ENCODE results near the gene CDHR2. TPM values are rescaled to one million over a fixed set of nuclear protein-coding genes. Genes with fewer than 3 reads are reported as not detected.

The CDHR2 gene
- total RNA-seq, 2 donors from 2014 or later = 1.3 to 2.4 TPM

- no peak overlapping the region for H3K4me3 Mint-ChIP-seq
- peaks cover 3% of the 10 kb centered on the region for H3K9me3 ChIP-seq (ENCODE audit: control insufficient read depth, low read length, poor library complexity, severe bottlenecking)
- peaks cover 73% of the 10 kb centered on the region for H3K27me3 Mint-ChIP-seq
- peaks cover 17% of the 10 kb centered on the region for H3K36me3 Mint-ChIP-seq (ENCODE audit: low read depth)
- DNase-seq (no peak), ATAC-seq (no peak)
- H3K27ac Mint-ChIP-seq = no peak overlapping the region
- H3K4me1 Mint-ChIP-seq = peaks cover 15% of the 10 kb centered on the region
These were observed 82.5 kb downstream of the CDHR2 start for GRCh38 chr5:176631383-176632200.

- H3K36me3 Mint-ChIP-seq (ENCODE audit: low read depth) = peaks cover 17% of the 10 kb centered on the region
- H3K4me1 Mint-ChIP-seq = peaks cover 15% of the 10 kb centered on the region
- no peak overlapping the region for H3K4me3 Mint-ChIP-seq
- H3K27ac Mint-ChIP-seq = no peak overlapping the region
- ATAC-seq = no peak
- peaks cover 70% of the 10 kb centered on the region for H3K27me3 Mint-ChIP-seq
- H3K9me3 ChIP-seq (ENCODE audit: control insufficient read depth, low read length, poor library complexity, severe bottlenecking) = peaks cover 3% of the 10 kb centered on the region
- no peak for DNase-seq
These were observed 83.6 kb downstream of the CDHR2 start for GRCh38 chr5:176632745-176633144.

- Mint-ChIP-seq H3K36me3 (ENCODE audit: low read depth) (peaks cover 19% of the 10 kb centered on the region), H3K4me3 (no peak overlapping the region), H3K27ac (no peak overlapping the region), H3K27me3 (peaks cover 69% of the 10 kb centered on the region), H3K4me1 (peaks cover 15% of the 10 kb centered on the region)
- DNase-seq = no peak
- ATAC-seq = no peak
- peaks cover 3% of the 10 kb centered on the region for H3K9me3 ChIP-seq (ENCODE audit: control insufficient read depth, low read length, poor library complexity, severe bottlenecking)
These were observed 84.5 kb downstream of the CDHR2 start for GRCh38 chr5:176633598-176633997.

- peaks cover 3% of the 10 kb centered on the region for H3K9me3 ChIP-seq (ENCODE audit: control insufficient read depth, low read length, poor library complexity, severe bottlenecking)
- Mint-ChIP-seq H3K4me3 (no peak overlapping the region), H3K27me3 (peaks cover 57% of the 10 kb centered on the region), H3K4me1 (peaks cover 9% of the 10 kb centered on the region), H3K27ac (no peak overlapping the region), H3K36me3 (ENCODE audit: low read depth) (peaks cover 11% of the 10 kb centered on the region)
- no peak for DNase-seq
- ATAC-seq = no peak
These were observed 87.3 kb downstream of the CDHR2 start for GRCh38 chr5:176636426-176636825.

DNA sequence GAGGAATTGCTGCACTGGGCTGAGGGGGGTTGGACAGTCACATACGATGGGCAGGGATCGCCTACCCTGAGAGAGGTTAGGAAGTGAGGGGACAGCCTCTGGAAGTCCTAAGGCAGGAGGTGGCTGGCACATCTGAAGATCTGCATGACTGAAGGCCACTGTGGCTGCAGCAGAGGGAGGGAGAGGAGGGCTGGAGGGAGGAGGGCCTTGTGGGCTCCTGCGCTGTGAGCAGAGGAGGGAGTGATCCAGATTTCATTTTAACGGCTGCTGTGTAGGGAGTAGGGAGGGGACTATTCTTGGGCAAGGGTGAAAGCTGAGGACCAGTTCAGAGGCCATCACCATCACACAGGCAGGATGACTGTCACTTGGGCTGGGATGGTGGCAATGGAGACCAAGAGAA lies 88.4 kb downstream of the CDHR2 start:
- ATAC-seq (no peak), DNase-seq (no peak)
- H3K4me1 Mint-ChIP-seq = peaks cover 9% of the 10 kb centered on the region
- peaks cover 11% of the 10 kb centered on the region for H3K36me3 Mint-ChIP-seq (ENCODE audit: low read depth)
- peak overlapping the region; percentile 56 for H3K27ac Mint-ChIP-seq
- H3K27me3 Mint-ChIP-seq = peaks cover 48% of the 10 kb centered on the region
- H3K4me3 Mint-ChIP-seq = no peak overlapping the region
- H3K9me3 ChIP-seq (ENCODE audit: control insufficient read depth, low read length, poor library complexity, severe bottlenecking) = peaks cover 3% of the 10 kb centered on the region

DNA sequence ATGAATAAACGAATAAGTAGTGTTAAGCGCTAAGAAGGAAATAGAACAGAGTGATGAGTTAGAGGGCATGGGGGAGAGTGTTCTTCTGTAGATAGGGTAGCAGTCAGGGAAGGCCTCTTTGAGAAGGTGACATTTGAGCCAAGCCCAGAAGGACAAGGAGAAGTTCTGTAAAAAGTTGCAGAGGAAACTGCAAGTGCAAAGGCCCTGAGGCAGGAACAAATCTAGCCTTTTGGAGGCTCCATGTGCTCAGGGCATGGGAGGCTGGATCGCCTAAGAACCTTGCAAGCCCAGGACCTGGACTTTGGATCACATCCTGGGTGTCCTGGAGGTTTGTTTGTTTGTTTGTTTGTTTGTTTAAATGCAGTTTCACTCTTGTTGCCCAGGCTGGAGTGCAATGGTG lies 89.3 kb downstream of the CDHR2 start:
- Mint-ChIP-seq H3K4me1 (peaks cover 9% of the 10 kb centered on the region), H3K36me3 (ENCODE audit: low read depth) (peaks cover 11% of the 10 kb centered on the region), H3K4me3 (no peak overlapping the region), H3K27ac (no peak overlapping the region), H3K27me3 (peaks cover 39% of the 10 kb centered on the region)
- DNase-seq (no peak), ATAC-seq (no peak)
- H3K9me3 ChIP-seq (ENCODE audit: control insufficient read depth, low read length, poor library complexity, severe bottlenecking) = peaks cover 3% of the 10 kb centered on the region

- H3K4me1 Mint-ChIP-seq = peaks cover 3% of the 10 kb centered on the region
- no peak overlapping the region for H3K27ac Mint-ChIP-seq
- H3K4me3 Mint-ChIP-seq = no peak overlapping the region
- H3K27me3 Mint-ChIP-seq = peaks cover 31% of the 10 kb centered on the region
- DNase-seq (no peak), ATAC-seq (no peak)
- peaks cover 6% of the 10 kb centered on the region for H3K36me3 Mint-ChIP-seq (ENCODE audit: low read depth)
- H3K9me3 ChIP-seq (ENCODE audit: control insufficient read depth, low read length, poor library complexity, severe bottlenecking) = peaks cover 3% of the 10 kb centered on the region
These were observed 90.1 kb downstream of the CDHR2 start for GRCh38 chr5:176639208-176639607.

DNA sequence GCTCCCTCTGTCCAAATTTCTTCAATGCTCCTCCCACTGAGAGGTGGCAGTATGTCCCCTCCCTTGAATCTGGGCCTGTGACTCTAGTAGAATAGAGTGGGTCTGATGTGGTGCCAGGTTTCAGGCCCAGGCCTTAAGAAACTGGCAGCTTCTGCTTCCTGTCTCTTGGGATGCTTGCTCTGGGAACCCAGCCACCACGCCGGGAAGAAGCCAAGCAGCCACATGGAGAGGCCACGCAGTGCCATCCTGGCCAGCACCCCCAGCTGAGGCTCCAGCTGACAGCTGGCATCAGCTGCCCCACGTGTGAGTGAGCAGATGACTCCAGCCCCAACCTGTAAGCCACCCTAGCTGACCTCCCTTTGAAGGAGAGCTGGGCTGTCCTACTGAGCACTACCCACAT lies 90.8 kb downstream of the CDHR2 start:
- Mint-ChIP-seq H3K4me3 (no peak overlapping the region), H3K27ac (no peak overlapping the region), H3K27me3 (peaks cover 26% of the 10 kb centered on the region), H3K4me1 (peaks cover 5% of the 10 kb centered on the region), H3K36me3 (ENCODE audit: low read depth) (peaks cover 6% of the 10 kb centered on the region)
- ATAC-seq (no peak), DNase-seq (no peak)
- H3K9me3 ChIP-seq (ENCODE audit: control insufficient read depth, low read length, poor library complexity, severe bottlenecking) = peaks cover 3% of the 10 kb centered on the region

DNA sequence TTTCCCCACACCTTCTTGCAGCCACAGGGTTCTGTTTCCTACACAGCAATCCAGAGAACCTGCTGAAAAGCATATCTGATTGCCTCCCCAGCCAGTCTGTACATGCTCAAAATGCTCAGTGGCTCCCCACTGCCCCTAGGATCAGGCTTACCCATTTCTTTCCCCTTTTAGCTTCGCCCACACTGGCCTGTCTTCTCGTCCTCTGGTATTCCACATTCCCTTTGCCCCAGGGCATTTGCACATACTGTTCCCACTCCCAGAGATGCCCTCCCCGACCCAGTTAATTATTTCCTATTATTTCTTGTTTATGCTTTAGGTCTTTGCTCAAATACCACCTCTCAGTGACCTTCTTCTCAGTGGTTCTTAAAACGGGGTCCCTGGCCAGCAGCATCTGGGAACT lies 91.5 kb downstream of the CDHR2 start:
- Mint-ChIP-seq H3K4me3 (no peak overlapping the region), H3K27me3 (peaks cover 22% of the 10 kb centered on the region), H3K36me3 (ENCODE audit: low read depth) (peaks cover 6% of the 10 kb centered on the region), H3K27ac (no peak overlapping the region), H3K4me1 (peaks cover 5% of the 10 kb centered on the region)
- ATAC-seq (no peak), DNase-seq (no peak)
- no peaks in the 10 kb centered on the region for H3K9me3 ChIP-seq (ENCODE audit: control insufficient read depth, low read length, poor library complexity, severe bottlenecking)

- Mint-ChIP-seq H3K4me1 (peaks cover 8% of the 10 kb centered on the region), H3K27me3 (peaks cover 5% of the 10 kb centered on the region), H3K36me3 (ENCODE audit: low read depth) (peaks cover 4% of the 10 kb centered on the region), H3K27ac (no peak overlapping the region), H3K4me3 (no peak overlapping the region)
- DNase-seq (no peak), ATAC-seq (no peak)
- H3K9me3 ChIP-seq (ENCODE audit: control insufficient read depth, low read length, poor library complexity, severe bottlenecking) = no peaks in the 10 kb centered on the region
These were observed 93.7 kb downstream of the CDHR2 start for GRCh38 chr5:176642675-176643490.

GRCh38 chr5:176643491-176644219 lies 94.5 kb downstream of the CDHR2 start:
- H3K9me3 ChIP-seq (ENCODE audit: control insufficient read depth, low read length, poor library complexity, severe bottlenecking) = no peaks in the 10 kb centered on the region
- H3K36me3 Mint-ChIP-seq (ENCODE audit: low read depth) = no peaks in the 10 kb centered on the region
- H3K27ac Mint-ChIP-seq = no peak overlapping the region
- peaks cover 12% of the 10 kb centered on the region for H3K4me1 Mint-ChIP-seq
- ATAC-seq (no peak), DNase-seq (no peak)
- H3K27me3 Mint-ChIP-seq = no peaks in the 10 kb centered on the region
- H3K4me3 Mint-ChIP-seq = no peak overlapping the region

DNA sequence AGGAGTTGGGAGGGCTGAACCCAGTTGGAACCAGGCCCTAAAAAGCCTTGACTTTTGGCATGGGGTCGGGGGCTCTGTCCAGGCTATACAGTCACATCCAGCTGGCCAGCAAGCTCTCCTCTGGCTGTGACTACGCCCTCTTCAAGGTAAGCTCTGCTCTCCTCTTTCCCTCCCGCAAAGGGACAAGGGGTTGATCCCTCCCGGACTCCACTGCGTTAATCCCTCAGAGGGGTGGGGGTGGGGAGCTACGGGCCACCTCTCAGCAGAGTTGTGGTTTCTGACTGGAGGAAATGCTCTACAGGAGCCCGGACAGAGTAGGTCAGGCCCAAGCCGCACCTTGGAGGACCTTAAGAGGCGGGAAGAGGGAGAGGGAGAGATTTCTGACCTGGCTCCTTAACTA lies 95.2 kb downstream of the CDHR2 start:
- peak overlapping the region; percentile 49 for H3K27ac Mint-ChIP-seq
- no peaks in the 10 kb centered on the region for H3K36me3 Mint-ChIP-seq (ENCODE audit: low read depth)
- H3K27me3 Mint-ChIP-seq = no peaks in the 10 kb centered on the region
- ATAC-seq = no peak
- H3K4me3 Mint-ChIP-seq = no peak overlapping the region
- peaks cover 18% of the 10 kb centered on the region for H3K4me1 Mint-ChIP-seq
- no peaks in the 10 kb centered on the region for H3K9me3 ChIP-seq (ENCODE audit: control insufficient read depth, low read length, poor library complexity, severe bottlenecking)
- no peak for DNase-seq

Measured in T-helper 17 cell (primary cell).